SHP77 treated with DMSO at 0.1 percent for 48 hours (cell line): ENCODE results near the gene LCLAT1.

ENCODE experiments used
- DNase-seq: peaks from one replicate; lab custom pipeline; 2025; lab: John Stamatoyannopoulos, UW

The LCLAT1 gene

GRCh38 chr2:30422444-30423040, 24.5 kb upstream of the LCLAT1 start:
- DNase-seq, result peak; percentile 17

GRCh38 chr2:30424231-30424630, 22.8 kb upstream of the LCLAT1 start:
- no peak for DNase-seq

- no peak for DNase-seq
Measured at GRCh38 chr2:30425326-30425725, 21.7 kb upstream of the LCLAT1 start.

- DNase-seq, result no peak
Measured at GRCh38 chr2:30427606-30428347, 19.3 kb upstream of the LCLAT1 start.

- DNase-seq, result no peak
Measured at GRCh38 chr2:30428348-30428662, 18.7 kb upstream of the LCLAT1 start.

- no peak for DNase-seq
Measured at GRCh38 chr2:30428827-30429461, 18.1 kb upstream of the LCLAT1 start.

- DNase-seq, result no peak
Measured at GRCh38 chr2:30433541-30434299, 13.3 kb upstream of the LCLAT1 start.

- no peak for DNase-seq
Measured at GRCh38 chr2:30434708-30435107, 12.3 kb upstream of the LCLAT1 start.

- no peak for DNase-seq
Measured at GRCh38 chr2:30436859-30437435, 10.1 kb upstream of the LCLAT1 start.

GRCh38 chr2:30437809-30438548, 9.1 kb upstream of the LCLAT1 start:
- no peak for DNase-seq

- no peak for DNase-seq
Measured at GRCh38 chr2:30439296-30439695, 7.8 kb upstream of the LCLAT1 start.

- DNase-seq, result no peak
Measured at GRCh38 chr2:30439879-30440278, 7.2 kb upstream of the LCLAT1 start.

- no peak for DNase-seq
Measured at GRCh38 chr2:30441023-30441422, 6.0 kb upstream of the LCLAT1 start.

GRCh38 chr2:30443081-30443480, 4.0 kb upstream of the LCLAT1 start:
- no peak for DNase-seq

- no peak for DNase-seq
Measured at GRCh38 chr2:30444273-30444672, 2.8 kb upstream of the LCLAT1 start.

- DNase-seq, result no peak
Measured at GRCh38 chr2:30445266-30445821, 1.7 kb upstream of the LCLAT1 start.

GRCh38 chr2:30446602-30447148, 371 bp upstream of the LCLAT1 start:
- peak; percentile 30 for DNase-seq

GRCh38 chr2:30448308-30448707, 1.3 kb downstream of the LCLAT1 start:
- DNase-seq, result no peak

GRCh38 chr2:30448866-30449265, 1.8 kb downstream of the LCLAT1 start:
- no peak for DNase-seq

- no peak for DNase-seq
Measured at GRCh38 chr2:30450025-30450424, 3.0 kb downstream of the LCLAT1 start.

- DNase-seq, result no peak
Measured at GRCh38 chr2:30453498-30453897, 6.5 kb downstream of the LCLAT1 start.
